Calu3 (cell line): ENCODE measurements around the gene MOB3B. TPM values are rescaled to one million over a fixed set of nuclear protein-coding genes. Genes with fewer than 3 reads are reported as not detected.

Source experiments
- BruUV-seq: library from RNA; stranded (reverse); fragments of 400-500 nt; replicated peaks from 2 replicates; lab custom pipeline; 2021; lab: Mats Ljungman, UMichigan
- CTCF ChIA-PET: fragments of 300-600 bp; sonication (Branson Sonifier 250); formaldehyde crosslinking; loops from one replicate; lab custom pipeline; 2022; ENCODE audit warnings: antibody characterized with exemption; lab: Charles Lee
- DNase-seq: peaks from one replicate; pipeline ENCODE4 v3.0.0; 2022
- H3K27ac Mint-ChIP-seq: one replicate; pipeline ENCODE4 v1.8.0; 2022; ENCODE audit warnings: mixed read lengths; ENCODE audit not compliant: unreplicated experiment
- H3K27me3 Mint-ChIP-seq: one replicate; pipeline ENCODE4 v1.8.0; 2022; ENCODE audit warnings: mixed read lengths; ENCODE audit not compliant: unreplicated experiment
- H3K36me3 Mint-ChIP-seq: one replicate; pipeline ENCODE4 v1.8.0; 2022; ENCODE audit warnings: mild to moderate bottlenecking, moderate library complexity, mixed read lengths; ENCODE audit not compliant: insufficient read depth, unreplicated experiment
- H3K4me1 Mint-ChIP-seq: one replicate; pipeline ENCODE4 v1.8.0; 2022; ENCODE audit warnings: mild to moderate bottlenecking, low read depth, mixed read lengths; ENCODE audit not compliant: unreplicated experiment
- H3K4me3 Mint-ChIP-seq: one replicate; pipeline ENCODE4 v1.8.0; 2022; ENCODE audit warnings: mild to moderate bottlenecking, low read depth, moderate library complexity, mixed read lengths; ENCODE audit not compliant: unreplicated experiment
- H3K9me3 Mint-ChIP-seq: one replicate; pipeline ENCODE4 v1.8.0; 2022; ENCODE audit warnings: low read depth, mixed read lengths; ENCODE audit not compliant: unreplicated experiment
- intact Hi-C: fragments of 100-400 bp; cut with micrococcal nuclease; formaldehyde crosslinking; loops from one replicate; pipeline ENCODE4 v1.10.0; 2022; ENCODE audit not compliant: unreplicated experiment
- total RNA-seq: library from RNA; stranded (reverse); gene quantifications from 2 replicates; pipeline ENCODE4 v1.2.3, GENCODE V29; 2022
- TF ChIP-seq, protein P1 (sequence below): fragments of 200-600 bp; IDR thresholded peaks from one replicate; pipeline ENCODE4 v1.8.0; 2022; ENCODE audit warnings: antibody characterized with exemption; ENCODE audit not compliant: unreplicated experiment

The MOB3B gene
- total RNA-seq, 1 experiment from 2014 or later = 7.6 TPM

GRCh38 chr9:27365707-27366376 is 163.8 kb downstream of the MOB3B start:
- CTCF ChIA-PET = interaction anchor here (0.6 to 1.0 kb wide), 2 partner anchors 14 to 29 kb away, joined by 3 to 4 read pairs; no protein-coding TSS in a partner anchor
- Mint-ChIP-seq H3K4me1 (peaks cover 62% of the 10 kb centered on the region), H3K36me3 (no peaks in the 10 kb centered on the region), H3K9me3 (no peaks in the 10 kb centered on the region), H3K27me3 (no peaks in the 10 kb centered on the region), H3K27ac (no peak overlapping the region), H3K4me3 (no peak overlapping the region)
- no peak for DNase-seq
- TF ChIP-seq, protein P1, sequence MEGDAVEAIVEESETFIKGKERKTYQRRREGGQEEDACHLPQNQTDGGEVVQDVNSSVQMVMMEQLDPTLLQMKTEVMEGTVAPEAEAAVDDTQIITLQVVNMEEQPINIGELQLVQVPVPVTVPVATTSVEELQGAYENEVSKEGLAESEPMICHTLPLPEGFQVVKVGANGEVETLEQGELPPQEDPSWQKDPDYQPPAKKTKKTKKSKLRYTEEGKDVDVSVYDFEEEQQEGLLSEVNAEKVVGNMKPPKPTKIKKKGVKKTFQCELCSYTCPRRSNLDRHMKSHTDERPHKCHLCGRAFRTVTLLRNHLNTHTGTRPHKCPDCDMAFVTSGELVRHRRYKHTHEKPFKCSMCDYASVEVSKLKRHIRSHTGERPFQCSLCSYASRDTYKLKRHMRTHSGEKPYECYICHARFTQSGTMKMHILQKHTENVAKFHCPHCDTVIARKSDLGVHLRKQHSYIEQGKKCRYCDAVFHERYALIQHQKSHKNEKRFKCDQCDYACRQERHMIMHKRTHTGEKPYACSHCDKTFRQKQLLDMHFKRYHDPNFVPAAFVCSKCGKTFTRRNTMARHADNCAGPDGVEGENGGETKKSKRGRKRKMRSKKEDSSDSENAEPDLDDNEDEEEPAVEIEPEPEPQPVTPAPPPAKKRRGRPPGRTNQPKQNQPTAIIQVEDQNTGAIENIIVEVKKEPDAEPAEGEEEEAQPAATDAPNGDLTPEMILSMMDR = no peak
- BruUV-seq = no TSS peak
- intact Hi-C loops = no loop called here

GRCh38 chr9:27362447-27363210 is 167.0 kb downstream of the MOB3B start:
- CTCF ChIA-PET = no interaction called here
- no peak overlapping the region for H3K4me3 Mint-ChIP-seq
- TF ChIP-seq, protein P1 = no peak
- no TSS peak for BruUV-seq
- no peak for DNase-seq
- intact Hi-C loops = no loop called here
- H3K4me1 Mint-ChIP-seq = peaks cover 35% of the 10 kb centered on the region
- no peak overlapping the region for H3K27ac Mint-ChIP-seq
- H3K27me3 Mint-ChIP-seq = no peaks in the 10 kb centered on the region
- no peaks in the 10 kb centered on the region for H3K36me3 Mint-ChIP-seq
- H3K9me3 Mint-ChIP-seq = no peaks in the 10 kb centered on the region

GRCh38 chr9:27361492-27361891 is 168.1 kb downstream of the MOB3B start:
- H3K9me3 Mint-ChIP-seq = no peaks in the 10 kb centered on the region
- H3K27ac Mint-ChIP-seq = no peak overlapping the region
- H3K36me3 Mint-ChIP-seq = no peaks in the 10 kb centered on the region
- CTCF ChIA-PET = interaction anchor here (0.7 kb wide), 1 partner anchor 10 kb away, joined by 3 read pairs; no protein-coding TSS in a partner anchor
- BruUV-seq = no TSS peak
- intact Hi-C loops = no loop called here
- peaks cover 23% of the 10 kb centered on the region for H3K4me1 Mint-ChIP-seq
- H3K27me3 Mint-ChIP-seq = no peaks in the 10 kb centered on the region
- TF ChIP-seq, protein P1 = no peak
- no peak overlapping the region for H3K4me3 Mint-ChIP-seq
- DNase-seq = no peak

- Mint-ChIP-seq H3K36me3 (no peaks in the 10 kb centered on the region), H3K4me1 (peaks cover 12% of the 10 kb centered on the region), H3K9me3 (no peaks in the 10 kb centered on the region), H3K4me3 (no peak overlapping the region), H3K27ac (no peak overlapping the region), H3K27me3 (no peaks in the 10 kb centered on the region)
- intact Hi-C loops = no loop called here
- DNase-seq = no peak
- BruUV-seq = no TSS peak
- CTCF ChIA-PET = no interaction called here
- TF ChIP-seq, protein P1 = no peak
These were observed 169.9 kb downstream of the MOB3B start for GRCh38 chr9:27359763-27360162.
